Measurements from ENCODE around the gene PPP1R27. TPM values are rescaled to one million over a fixed set of nuclear protein-coding genes. Genes with fewer than 3 reads are reported as not detected.
"Not testable (repeated sequence)": the region's sequence is repeated elsewhere in the genome, so short reads cannot be mapped to it uniquely, and the experiment has no call there.

Gene PPP1R27
- total RNA-seq, 1 donor from 2014 or later = 0.67 TPM

- no peak for ATAC-seq
- no peak for DNase-seq
- intact Hi-C loops (cut with micrococcal nuclease) = no loop called here
Observed at GRCh38 chr17:81844327-81844851, 9.5 kb upstream of the PPP1R27 start.

GRCh38 chr17:81843713-81844326 lies 9.0 kb upstream of the PPP1R27 start:
- intact Hi-C loops (cut with micrococcal nuclease) = no loop called here
- no peak for ATAC-seq
- no peak for DNase-seq

GRCh38 chr17:81842725-81843504 lies 8.1 kb upstream of the PPP1R27 start:
- intact Hi-C loops (cut with micrococcal nuclease) = no loop called here
- ATAC-seq (no peak), DNase-seq (no peak)

- ATAC-seq (no peak), DNase-seq (no peak)
- intact Hi-C loops (cut with micrococcal nuclease) = no loop called here
Observed at GRCh38 chr17:81842378-81842724, 7.5 kb upstream of the PPP1R27 start.

- ATAC-seq = no peak
- intact Hi-C loops (cut with micrococcal nuclease) = no loop called here
- no peak for DNase-seq
Observed at GRCh38 chr17:81841866-81842265, 7.0 kb upstream of the PPP1R27 start.

- intact Hi-C loops (cut with micrococcal nuclease) = no loop called here
- peak; percentile 75 for DNase-seq
- ATAC-seq = peak; percentile 83
Observed at GRCh38 chr17:81840826-81841778, 6.3 kb upstream of the PPP1R27 start.

- intact Hi-C loops (cut with micrococcal nuclease); ATAC-seq; DNase-seq: not testable (repeated sequence)
Observed at GRCh38 chr17:81840059-81840458, 5.2 kb upstream of the PPP1R27 start.

GRCh38 chr17:81839301-81839700 lies 4.5 kb upstream of the PPP1R27 start:
- DNase-seq (no peak), ATAC-seq (no peak)
- intact Hi-C loops (cut with micrococcal nuclease) = no loop called here

- DNase-seq (no peak), ATAC-seq (no peak)
- intact Hi-C loops (cut with micrococcal nuclease) = no loop called here
Observed at GRCh38 chr17:81838753-81839255, 4.0 kb upstream of the PPP1R27 start.

- intact Hi-C loops (cut with micrococcal nuclease) = no loop called here
- ATAC-seq (no peak), DNase-seq (no peak)
Observed at GRCh38 chr17:81837641-81838040, 2.8 kb upstream of the PPP1R27 start.

- intact Hi-C loops (cut with micrococcal nuclease) = no loop called here
- ATAC-seq = no peak
- no peak for DNase-seq
Observed at GRCh38 chr17:81833921-81834830, 674 bp downstream of the PPP1R27 start.

- DNase-seq = peak; percentile 99
- peak; percentile 92 for ATAC-seq
- intact Hi-C loops (cut with micrococcal nuclease) = no loop called here
Observed at GRCh38 chr17:81833160-81833920, 1.5 kb downstream of the PPP1R27 start, which contains the start of gene MCRIP1. TSS of gene MCRIP1 (minus strand) at chr17:81833291. CDS start at chr17:81824506, 8,785 bp downstream.

- intact Hi-C loops (cut with micrococcal nuclease) = no loop called here
- peak; percentile 20 for ATAC-seq
Observed at GRCh38 chr17:81832608-81833159, 2.2 kb downstream of the PPP1R27 start.

GRCh38 chr17:81831957-81832607 lies 2.8 kb downstream of the PPP1R27 start:
- DNase-seq = no peak
- ATAC-seq = peak; percentile 37
- intact Hi-C loops (cut with micrococcal nuclease) = no loop called here

More at GRCh38 chr17:81832608-81833159, 2.2 kb downstream of the PPP1R27 start:
- peak; percentile 62 for DNase-seq

GRCh38 chr17:81831563-81831956 lies 3.3 kb downstream of the PPP1R27 start:
- ATAC-seq = no peak
- DNase-seq = no peak
- intact Hi-C loops (cut with micrococcal nuclease) = no loop called here

GRCh38 chr17:81829858-81830257 lies 5.0 kb downstream of the PPP1R27 start:
- ATAC-seq (no peak), DNase-seq (no peak)
- intact Hi-C loops (cut with micrococcal nuclease) = no loop called here

- DNase-seq = no peak
- intact Hi-C loops (cut with micrococcal nuclease) = no loop called here
- no peak for ATAC-seq
Observed at GRCh38 chr17:81828656-81829055, 6.2 kb downstream of the PPP1R27 start.
